Parathyroid adenoma (tissue), 2 donors: Measurements from ENCODE around the gene ATP7B.

Experiments
- H2AFZ ChIP-seq: fragments of 300-600 bp; sonication (generic); one replicate; pipeline ENCODE4 v1.7.0; 2017; ENCODE audit warnings: antibody characterized with exemption, mild to moderate bottlenecking
- H3K27ac ChIP-seq: fragments of 300-600 bp; sonication (generic); one replicate; pipeline ENCODE4 v1.7.0; 2017
- H3K27me3 ChIP-seq: fragments of 300-600 bp; sonication (generic); one replicate; pipeline ENCODE4 v1.7.0; 2017; ENCODE audit warnings: low read length; ENCODE audit not compliant: control insufficient read depth, insufficient read depth
- H3K36me3 ChIP-seq: fragments of 300-600 bp; sonication (generic); one replicate; pipeline ENCODE4 v1.7.0; 2017; ENCODE audit warnings: low read length; ENCODE audit not compliant: control insufficient read depth, insufficient read depth
- H3K4me1 ChIP-seq: fragments of 300-600 bp; sonication (generic); one replicate; pipeline ENCODE4 v1.7.0; 2017; ENCODE audit warnings: control low read depth
- H3K4me2 ChIP-seq: fragments of 300-600 bp; sonication (generic); one replicate; pipeline ENCODE4 v1.7.0; 2017; ENCODE audit warnings: low read length
- H3K4me3 ChIP-seq: fragments of 300-600 bp; sonication (generic); one replicate; pipeline ENCODE4 v1.7.0; 2017; ENCODE audit warnings: low read depth, low read length
- H3K79me2 ChIP-seq: fragments of 300-600 bp; sonication (generic); one replicate; pipeline ENCODE4 v1.7.0; 2017; ENCODE audit warnings: control low read depth
- H3K9ac ChIP-seq: fragments of 300-600 bp; sonication (generic); one replicate; pipeline ENCODE4 v1.7.0; 2017; ENCODE audit warnings: mild to moderate bottlenecking
- H3K9me3 ChIP-seq: fragments of 300-600 bp; sonication (generic); one replicate; pipeline ENCODE4 v1.7.0; 2017; ENCODE audit warnings: low read length; ENCODE audit not compliant: control insufficient read depth
- TF ChIP-seq, protein P1 (sequence below): fragments of 300-600 bp; sonication (generic); IDR thresholded peaks from one replicate; pipeline ENCODE4 v1.7.0; 2017; ENCODE audit warnings: antibody characterized with exemption, mild to moderate bottlenecking
- donor health status: primary hyperparathyroidism.

Gene ATP7B

GRCh38 chr13:51933466-51934058 is 77.7 kb downstream of the ATP7B start:
- H3K36me3 ChIP-seq, result no peaks in the 10 kb centered on the region
- TF ChIP-seq, protein P1, sequence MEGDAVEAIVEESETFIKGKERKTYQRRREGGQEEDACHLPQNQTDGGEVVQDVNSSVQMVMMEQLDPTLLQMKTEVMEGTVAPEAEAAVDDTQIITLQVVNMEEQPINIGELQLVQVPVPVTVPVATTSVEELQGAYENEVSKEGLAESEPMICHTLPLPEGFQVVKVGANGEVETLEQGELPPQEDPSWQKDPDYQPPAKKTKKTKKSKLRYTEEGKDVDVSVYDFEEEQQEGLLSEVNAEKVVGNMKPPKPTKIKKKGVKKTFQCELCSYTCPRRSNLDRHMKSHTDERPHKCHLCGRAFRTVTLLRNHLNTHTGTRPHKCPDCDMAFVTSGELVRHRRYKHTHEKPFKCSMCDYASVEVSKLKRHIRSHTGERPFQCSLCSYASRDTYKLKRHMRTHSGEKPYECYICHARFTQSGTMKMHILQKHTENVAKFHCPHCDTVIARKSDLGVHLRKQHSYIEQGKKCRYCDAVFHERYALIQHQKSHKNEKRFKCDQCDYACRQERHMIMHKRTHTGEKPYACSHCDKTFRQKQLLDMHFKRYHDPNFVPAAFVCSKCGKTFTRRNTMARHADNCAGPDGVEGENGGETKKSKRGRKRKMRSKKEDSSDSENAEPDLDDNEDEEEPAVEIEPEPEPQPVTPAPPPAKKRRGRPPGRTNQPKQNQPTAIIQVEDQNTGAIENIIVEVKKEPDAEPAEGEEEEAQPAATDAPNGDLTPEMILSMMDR, result no peak

GRCh38 chr13:51932231-51932630 is 79.0 kb downstream of the ATP7B start:
- Histone ChIP-seq H3K9ac (no peak overlapping the region), H3K4me2 (no peak overlapping the region), H2AFZ (peak overlapping the region; percentile 50), H3K4me1 (no peaks in the 10 kb centered on the region), H3K79me2 (no peaks in the 10 kb centered on the region), H3K27ac (peak overlapping the region; percentile 49), H3K36me3 (no peaks in the 10 kb centered on the region), H3K9me3 (no peaks in the 10 kb centered on the region), H3K27me3 (no peaks in the 10 kb centered on the region), H3K4me3 (no peak overlapping the region)
- TF ChIP-seq, protein P1, result no peak

More at GRCh38 chr13:51933466-51934058, 77.7 kb downstream of the ATP7B start:
- Histone ChIP-seq H3K79me2 (no peaks in the 10 kb centered on the region), H3K9ac (no peak overlapping the region), H3K4me3 (no peak overlapping the region), H3K4me1 (no peaks in the 10 kb centered on the region), H3K4me2 (no peak overlapping the region), H3K9me3 (no peaks in the 10 kb centered on the region), H3K27ac (no peak overlapping the region), H2AFZ (no peak overlapping the region), H3K27me3 (no peaks in the 10 kb centered on the region)

DNA sequence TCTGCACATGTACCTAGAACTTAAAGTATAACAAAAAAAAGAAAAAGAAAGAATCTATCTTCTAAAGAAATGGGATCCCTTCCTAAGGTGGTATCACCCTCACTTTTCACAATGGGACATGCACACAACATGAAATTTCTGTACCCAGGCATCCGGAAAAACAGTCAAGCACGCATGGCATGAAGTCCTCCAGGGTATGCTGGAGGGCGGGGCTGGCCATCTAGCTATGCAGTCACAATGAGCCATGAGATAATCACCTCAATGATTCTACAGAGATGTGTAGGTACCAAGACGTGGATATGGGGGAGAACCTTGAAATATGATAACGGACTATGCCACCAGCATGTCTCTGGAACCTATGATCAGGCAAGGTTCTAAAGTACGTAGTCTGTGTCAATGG is 79.6 kb downstream of the ATP7B start:
- H3K27me3 ChIP-seq, result no peaks in the 10 kb centered on the region
- no peaks in the 10 kb centered on the region for H3K9me3 ChIP-seq
- no peak overlapping the region for H2AFZ ChIP-seq
- H3K27ac ChIP-seq, result no peak overlapping the region
- H3K4me2 ChIP-seq, result no peak overlapping the region
- no peaks in the 10 kb centered on the region for H3K36me3 ChIP-seq
- H3K4me3 ChIP-seq, result no peak overlapping the region
- H3K4me1 ChIP-seq, result no peaks in the 10 kb centered on the region
- H3K79me2 ChIP-seq, result no peaks in the 10 kb centered on the region
- H3K9ac ChIP-seq, result no peak overlapping the region
- TF ChIP-seq, protein P1, result no peak

DNA sequence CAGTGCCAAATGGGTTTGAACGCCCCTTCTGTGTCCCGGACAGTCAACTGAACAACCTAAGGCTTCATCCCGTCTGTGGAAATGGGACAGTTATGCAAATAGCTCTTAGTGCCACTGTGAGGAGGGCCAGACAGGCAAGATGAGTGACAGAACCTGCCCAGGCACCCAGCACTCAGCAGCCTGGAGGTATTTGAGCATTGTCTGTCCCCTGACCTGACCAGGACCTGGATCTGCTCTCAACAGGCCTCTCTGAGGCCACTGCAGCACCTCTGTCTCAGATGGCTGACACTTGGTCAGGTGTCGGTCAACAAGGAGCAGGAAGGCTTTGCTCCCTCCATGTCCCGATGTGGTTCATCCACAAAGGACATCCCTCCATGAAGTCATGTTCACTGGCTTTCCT is 81.6 kb downstream of the ATP7B start:
- Histone ChIP-seq H3K27ac (no peak overlapping the region), H3K9ac (no peak overlapping the region), H3K36me3 (no peaks in the 10 kb centered on the region), H2AFZ (no peak overlapping the region), H3K27me3 (no peaks in the 10 kb centered on the region), H3K79me2 (no peaks in the 10 kb centered on the region), H3K4me2 (no peak overlapping the region), H3K4me1 (no peaks in the 10 kb centered on the region), H3K9me3 (no peaks in the 10 kb centered on the region), H3K4me3 (no peak overlapping the region)
- TF ChIP-seq, protein P1, result no peak

- no peak overlapping the region for H2AFZ ChIP-seq
- no peaks in the 10 kb centered on the region for H3K36me3 ChIP-seq
- H3K4me3 ChIP-seq, result no peak overlapping the region
- H3K4me1 ChIP-seq, result no peaks in the 10 kb centered on the region
- H3K4me2 ChIP-seq, result no peak overlapping the region
- H3K9ac ChIP-seq, result no peak overlapping the region
- H3K27me3 ChIP-seq, result no peaks in the 10 kb centered on the region
- TF ChIP-seq, protein P1, result no peak
- no peaks in the 10 kb centered on the region for H3K79me2 ChIP-seq
- H3K27ac ChIP-seq, result no peak overlapping the region
- no peaks in the 10 kb centered on the region for H3K9me3 ChIP-seq
Measured at GRCh38 chr13:51928231-51928630, 83.0 kb downstream of the ATP7B start.
